Umbilical cord (tissue), 2 donors: ENCODE data around the gene ISOC1. TPM values are rescaled to one million over a fixed set of nuclear protein-coding genes. Genes with fewer than 3 reads are reported as not detected.

Source experiments
- DNase-seq: peaks from one replicate; pipeline ENCODE4 v3.0.0-alpha.2; 2015; ENCODE audit warnings: low spot score
- total RNA-seq: library from RNA; depleted of rRNA; stranded (reverse); fragments of >200 nt; gene quantifications from one replicate; pipeline ENCODE4 v1.2.3, GENCODE V29; 2014; ENCODE audit warnings: low replicate concordance; ENCODE audit not compliant: insufficient read depth

ISOC1 gene
- total RNA-seq, 1 donor from 2014 or later: 94.4 TPM

DNA sequence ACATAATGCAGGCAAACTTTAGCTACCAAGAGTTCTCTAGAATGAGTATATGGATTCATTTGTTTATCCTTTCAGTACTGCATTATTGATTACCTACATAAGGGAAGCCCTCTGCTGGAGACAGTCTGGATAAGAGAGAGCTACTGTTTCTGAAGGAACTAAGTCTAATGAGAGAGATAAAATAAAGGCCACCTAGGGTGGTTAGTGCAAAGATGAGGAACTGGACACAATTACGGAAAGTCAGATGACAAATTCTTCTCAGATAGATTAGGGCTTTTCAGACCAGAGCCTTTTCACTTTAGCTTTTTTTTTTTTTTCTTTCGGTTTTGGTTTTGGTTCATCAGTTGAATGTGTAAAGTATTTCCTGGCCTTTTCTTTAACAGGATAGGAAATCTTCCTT, 31.3 kb downstream of the ISOC1 start:
- no peak for DNase-seq

DNA sequence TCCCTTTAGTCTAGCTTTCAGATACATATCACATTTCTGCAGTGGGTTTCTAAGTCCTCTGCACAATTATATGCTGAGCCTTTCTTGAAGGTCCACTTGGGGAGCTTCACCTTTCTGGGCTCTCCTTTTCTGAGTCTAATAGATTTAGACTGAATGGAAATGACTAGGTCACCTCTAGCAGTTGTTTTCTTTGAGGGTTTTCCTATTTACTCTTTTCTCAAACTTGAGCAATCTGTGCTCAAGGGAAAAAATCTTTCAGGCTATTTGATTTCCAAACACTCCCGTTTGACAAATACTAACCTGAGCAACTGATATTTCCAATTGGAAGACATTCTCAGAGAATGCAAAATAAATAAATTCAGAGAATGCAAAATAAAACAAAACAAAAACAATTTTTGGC, 39.0 kb downstream of the ISOC1 start:
- DNase-seq: no peak

GRCh38 chr5:129135633-129136032, 41.1 kb downstream of the ISOC1 start:
- DNase-seq: no peak

DNA sequence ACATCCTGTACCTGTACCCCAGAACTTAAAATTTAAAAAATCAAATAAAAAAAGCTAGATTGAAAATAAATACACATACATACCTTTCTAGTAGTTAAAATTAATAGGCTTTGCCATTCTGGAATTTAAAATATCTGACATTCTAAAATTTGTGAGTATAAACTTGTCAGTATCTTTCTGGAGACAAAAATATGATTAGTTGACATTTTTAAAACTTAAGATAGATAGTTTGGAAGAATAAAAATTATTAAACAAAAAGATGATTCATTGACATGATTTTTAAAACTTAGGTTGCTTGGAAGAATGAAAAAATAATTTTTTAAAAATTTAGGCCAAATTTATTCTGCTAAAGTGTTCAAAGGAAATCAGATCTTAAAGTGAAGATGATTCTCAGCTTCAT, 43.1 kb downstream of the ISOC1 start:
- no peak for DNase-seq

DNA sequence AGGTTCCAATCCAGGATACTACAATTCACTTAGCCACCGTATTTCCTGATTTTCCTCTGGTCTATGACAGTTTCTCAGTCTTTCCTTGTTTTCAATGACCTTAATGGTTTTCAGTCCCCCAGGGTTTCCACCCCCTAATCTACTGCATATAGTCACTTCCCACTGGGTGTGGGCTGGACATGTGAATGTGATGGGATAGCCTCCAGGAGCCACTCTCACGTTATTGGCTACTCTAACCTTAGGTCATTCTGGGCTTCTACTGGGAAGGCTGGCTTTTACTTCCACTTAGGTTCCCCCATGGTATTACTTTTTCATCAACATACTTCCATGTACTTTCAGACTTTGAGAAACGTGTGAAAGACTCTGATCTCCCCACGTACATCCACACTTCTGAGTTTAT, 46.5 kb downstream of the ISOC1 start:
- DNase-seq: no peak

DNA sequence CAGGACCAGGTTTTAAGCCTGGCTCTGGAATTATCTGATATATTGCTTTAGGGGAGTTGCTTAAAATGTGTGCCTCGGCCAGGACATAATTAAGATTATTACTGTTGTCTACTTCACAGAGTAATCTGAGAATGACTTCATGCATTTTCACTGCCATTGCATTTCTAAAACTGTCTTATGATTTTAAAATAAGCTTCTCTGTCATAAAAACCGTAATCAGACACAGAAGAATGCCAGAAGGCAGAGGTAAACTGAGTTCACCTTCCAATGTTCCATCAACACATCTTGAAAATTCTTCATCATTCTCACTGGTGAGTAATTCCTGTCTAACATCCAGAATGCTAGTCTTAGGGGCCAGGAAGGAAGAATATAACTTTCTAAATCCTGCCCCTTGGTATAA, 47.1 kb downstream of the ISOC1 start:
- DNase-seq: peak; percentile 84

- no peak for DNase-seq
Observed at GRCh38 chr5:129155876-129156275, 61.3 kb downstream of the ISOC1 start.

GRCh38 chr5:129161830-129162229, 67.3 kb downstream of the ISOC1 start:
- DNase-seq: no peak

Other genes starting within 250 kb of the ISOC1 start
- 28.2 TPM for gene SLC27A6, start 129.3 kb upstream of the ISOC1 start, total RNA-seq